NT2/D1 (cell line): ENCODE results near the gene FEM1C.

ENCODE experiments used
- DNase-seq: peaks from one replicate; pipeline ENCODE4 v3.0.0-alpha.2; 2011; ENCODE audit warnings: low read depth, low spot score
- H3K27me3 ChIP-seq: 2 replicates; pipeline ENCODE4 v1.6.0; 2011; ENCODE audit warnings: mild to moderate bottlenecking; ENCODE audit not compliant: insufficient read length, insufficient read depth
- H3K36me3 ChIP-seq: 2 replicates; pipeline ENCODE4 v1.6.1; 2011; ENCODE audit warnings: mild to moderate bottlenecking, low read length, mixed read lengths; ENCODE audit not compliant: insufficient read depth, insufficient read length
- H3K4me1 ChIP-seq: 2 replicates; pipeline ENCODE4 v1.5.1; 2011; ENCODE audit not compliant: insufficient read depth, insufficient read length
- H3K4me3 ChIP-seq: 2 replicates; pipeline ENCODE4 v1.5.1; 2011; ENCODE audit warnings: low read depth; ENCODE audit not compliant: insufficient read length
- H3K9ac ChIP-seq: 2 replicates; pipeline ENCODE4 v1.6.0; 2011; ENCODE audit warnings: low read depth; ENCODE audit not compliant: insufficient read length
- H3K9me3 ChIP-seq: 2 replicates; pipeline ENCODE4 v1.5.1; 2011; ENCODE audit warnings: mild to moderate bottlenecking, low read length; ENCODE audit not compliant: insufficient read depth
- SUZ12 ChIP-seq: IDR thresholded peaks from 2 replicates; pipeline ENCODE4 v1.6.1; 2011; ENCODE audit not compliant: insufficient read length, insufficient read depth; ENCODE audit errors: extremely low read depth
- YY1 ChIP-seq: IDR thresholded peaks from 2 replicates; pipeline ENCODE4 v1.6.1; 2011; ENCODE audit not compliant: insufficient read length, insufficient read depth
- ZNF274 ChIP-seq: IDR thresholded peaks from 2 replicates; pipeline ENCODE4 v1.6.1; 2011; ENCODE audit warnings: mild to moderate bottlenecking, low read depth, low read length

Gene FEM1C

GRCh38 chr5:115501464-115502210, 42.9 kb downstream of the FEM1C start:
- no peak for TF ChIP-seq SUZ12
- TF ChIP-seq ZNF274 = no peak
- no peak for TF ChIP-seq YY1
- no peaks in the 10 kb centered on the region for H3K9me3 ChIP-seq
- H3K4me1 ChIP-seq = no peaks in the 10 kb centered on the region
- no peak overlapping the region for H3K9ac ChIP-seq
- H3K27me3 ChIP-seq = no peaks in the 10 kb centered on the region
- H3K4me3 ChIP-seq = no peak overlapping the region
- no peak for DNase-seq
- H3K36me3 ChIP-seq = no peaks in the 10 kb centered on the region

- Histone ChIP-seq H3K27me3 (no peaks in the 10 kb centered on the region), H3K4me1 (no peaks in the 10 kb centered on the region), H3K4me3 (no peak overlapping the region), H3K9me3 (no peaks in the 10 kb centered on the region), H3K9ac (no peak overlapping the region), H3K36me3 (no peaks in the 10 kb centered on the region)
- no peak for DNase-seq
- TF ChIP-seq ZNF274 = no peak
- TF ChIP-seq YY1 = no peak
- TF ChIP-seq SUZ12 = no peak
Measured at GRCh38 chr5:115500225-115500624, 44.4 kb downstream of the FEM1C start.

GRCh38 chr5:115496936-115497576, 47.5 kb downstream of the FEM1C start:
- no peak overlapping the region for H3K4me3 ChIP-seq
- DNase-seq = no peak
- no peak overlapping the region for H3K9ac ChIP-seq

GRCh38 chr5:115494570-115495289, 49.8 kb downstream of the FEM1C start:
- Histone ChIP-seq H3K4me3 (no peak overlapping the region), H3K4me1 (no peaks in the 10 kb centered on the region), H3K27me3 (no peaks in the 10 kb centered on the region), H3K9me3 (no peaks in the 10 kb centered on the region), H3K36me3 (no peaks in the 10 kb centered on the region), H3K9ac (no peak overlapping the region)
- TF ChIP-seq ZNF274 = no peak
- no peak for TF ChIP-seq YY1
- no peak for TF ChIP-seq SUZ12
- DNase-seq = no peak

More at GRCh38 chr5:115496936-115497576, 47.5 kb downstream of the FEM1C start:
- TF ChIP-seq SUZ12 = no peak
- TF ChIP-seq ZNF274 = no peak
- TF ChIP-seq YY1 = no peak
- Histone ChIP-seq H3K27me3 (no peaks in the 10 kb centered on the region), H3K9me3 (no peaks in the 10 kb centered on the region), H3K4me1 (no peaks in the 10 kb centered on the region), H3K36me3 (no peaks in the 10 kb centered on the region)

- Histone ChIP-seq H3K36me3 (no peaks in the 10 kb centered on the region), H3K9ac (no peak overlapping the region), H3K9me3 (no peaks in the 10 kb centered on the region), H3K4me3 (no peak overlapping the region), H3K27me3 (no peaks in the 10 kb centered on the region), H3K4me1 (no peaks in the 10 kb centered on the region)
- no peak for DNase-seq
- TF ChIP-seq YY1 = no peak
- TF ChIP-seq ZNF274 = no peak
Measured at GRCh38 chr5:115490596-115490995, 54.0 kb downstream of the FEM1C start.

- Histone ChIP-seq H3K27me3 (no peaks in the 10 kb centered on the region), H3K4me1 (no peaks in the 10 kb centered on the region), H3K4me3 (no peak overlapping the region), H3K9ac (no peak overlapping the region), H3K9me3 (no peaks in the 10 kb centered on the region), H3K36me3 (no peaks in the 10 kb centered on the region)
- DNase-seq = no peak
- TF ChIP-seq SUZ12 (no peak), ZNF274 (no peak), YY1 (no peak)
Measured at GRCh38 chr5:115489733-115490132, 54.8 kb downstream of the FEM1C start.

- no peak for DNase-seq
- TF ChIP-seq YY1 (no peak), ZNF274 (no peak), SUZ12 (no peak)
- H3K4me3 ChIP-seq = no peak overlapping the region
Measured at GRCh38 chr5:115487756-115488155, 56.8 kb downstream of the FEM1C start.

More at GRCh38 chr5:115487756-115488155, 56.8 kb downstream of the FEM1C start:
- H3K9ac ChIP-seq = no peak overlapping the region
- H3K4me1 ChIP-seq = no peaks in the 10 kb centered on the region
- no peaks in the 10 kb centered on the region for H3K36me3 ChIP-seq
- H3K9me3 ChIP-seq = no peaks in the 10 kb centered on the region
- no peaks in the 10 kb centered on the region for H3K27me3 ChIP-seq
